ENCODE measurements around the gene ARHGAP32. TPM values are rescaled to one million over a fixed set of nuclear protein-coding genes. Genes with fewer than 3 reads are reported as not detected.

Gene ARHGAP32
- total RNA-seq, 2 experiments from 2014 or later: 8.7 to 10.0 TPM

DNA sequence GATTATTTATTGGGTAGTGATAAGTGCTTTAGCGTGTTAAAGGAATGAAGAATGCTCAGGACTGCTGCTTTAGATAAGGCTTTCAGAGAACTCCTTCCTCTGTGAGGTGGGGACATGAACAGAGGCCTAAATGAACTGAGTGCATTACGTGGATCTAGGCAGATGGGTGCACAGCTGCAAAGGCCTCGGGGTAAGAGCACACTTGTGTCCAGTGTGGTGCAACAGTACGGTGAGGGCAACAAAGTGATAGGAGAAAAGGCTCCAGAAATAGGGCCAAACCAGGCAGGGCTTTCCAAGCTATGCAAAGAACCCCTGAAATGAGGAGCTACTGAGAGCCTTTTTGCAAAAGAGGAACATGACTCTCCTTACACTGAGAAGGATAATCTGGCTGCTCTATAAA, 45.3 kb upstream of the ARHGAP32 start:
- no peak overlapping the region for H3K4me3 Mint-ChIP-seq
- H3K36me3 Mint-ChIP-seq (ENCODE audit: low read depth): no peaks in the 10 kb centered on the region
- H3K9me3 ChIP-seq (ENCODE audit: control insufficient read depth in 1 of 2, insufficient read depth in 1 of 2, low read length in 2 of 2): no peaks in the 10 kb centered on the region
- no peaks in the 10 kb centered on the region for H3K4me1 Mint-ChIP-seq (ENCODE audit: low read depth)
- intact Hi-C loops (cut with DNase I, micrococcal nuclease): loop anchor here in 1 of 2 experiments (10.0 kb wide), 1 partner anchor 113 kb away; no protein-coding TSS in a partner anchor
- ATAC-seq (ENCODE audit: poor library complexity) (no peak), DNase-seq (no peak)
- H3K27ac Mint-ChIP-seq: no peak overlapping the region
- H3K27ac ChIP-seq (ENCODE audit: low read depth in 1 of 2, low read length in 2 of 2): no peak overlapping the region
- H3K27me3 ChIP-seq (ENCODE audit: control insufficient read depth in 1 of 2, insufficient read depth in 2 of 2, low read length in 2 of 2): no peaks in the 10 kb centered on the region
- TF ChIP-seq, protein P1, sequence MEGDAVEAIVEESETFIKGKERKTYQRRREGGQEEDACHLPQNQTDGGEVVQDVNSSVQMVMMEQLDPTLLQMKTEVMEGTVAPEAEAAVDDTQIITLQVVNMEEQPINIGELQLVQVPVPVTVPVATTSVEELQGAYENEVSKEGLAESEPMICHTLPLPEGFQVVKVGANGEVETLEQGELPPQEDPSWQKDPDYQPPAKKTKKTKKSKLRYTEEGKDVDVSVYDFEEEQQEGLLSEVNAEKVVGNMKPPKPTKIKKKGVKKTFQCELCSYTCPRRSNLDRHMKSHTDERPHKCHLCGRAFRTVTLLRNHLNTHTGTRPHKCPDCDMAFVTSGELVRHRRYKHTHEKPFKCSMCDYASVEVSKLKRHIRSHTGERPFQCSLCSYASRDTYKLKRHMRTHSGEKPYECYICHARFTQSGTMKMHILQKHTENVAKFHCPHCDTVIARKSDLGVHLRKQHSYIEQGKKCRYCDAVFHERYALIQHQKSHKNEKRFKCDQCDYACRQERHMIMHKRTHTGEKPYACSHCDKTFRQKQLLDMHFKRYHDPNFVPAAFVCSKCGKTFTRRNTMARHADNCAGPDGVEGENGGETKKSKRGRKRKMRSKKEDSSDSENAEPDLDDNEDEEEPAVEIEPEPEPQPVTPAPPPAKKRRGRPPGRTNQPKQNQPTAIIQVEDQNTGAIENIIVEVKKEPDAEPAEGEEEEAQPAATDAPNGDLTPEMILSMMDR (IDR thresholded peaks at IDR 0.05): no peak
- no peak overlapping the region for H3K4me3 ChIP-seq (ENCODE audit: low read length)
- no peaks in the 10 kb centered on the region for H3K27me3 Mint-ChIP-seq
- ChIA-PET POLR2A (no interaction called here), CTCF (no interaction called here)
- H3K4me1 ChIP-seq (ENCODE audit: insufficient read depth, low read length): no peaks in the 10 kb centered on the region
- no peaks in the 10 kb centered on the region for H3K36me3 ChIP-seq (ENCODE audit: insufficient read depth, low read length)
- H3K9me3 Mint-ChIP-seq: no peaks in the 10 kb centered on the region

DNA sequence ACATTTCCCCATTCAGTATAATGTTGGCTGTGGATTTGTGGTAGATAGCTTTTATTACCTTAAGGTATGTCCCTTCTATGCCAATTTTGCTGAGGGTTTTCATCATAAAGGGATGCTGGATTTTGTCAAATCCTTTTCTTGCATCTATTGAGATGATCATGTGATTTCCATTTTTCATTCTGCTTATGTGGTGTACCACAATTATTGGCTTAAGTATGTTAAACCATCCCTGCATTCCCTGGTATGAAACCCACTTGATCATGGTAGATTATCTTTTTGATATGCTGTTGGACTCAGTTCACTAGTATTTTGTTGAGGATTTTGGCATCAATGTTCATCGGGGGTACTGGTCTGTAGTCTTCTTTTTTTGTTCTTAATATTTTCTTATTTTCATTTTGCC, 44.7 kb upstream of the ARHGAP32 start:
- no peak for ATAC-seq (ENCODE audit: poor library complexity)
- intact Hi-C loops (cut with DNase I, micrococcal nuclease): loop anchor here in 1 of 2 experiments (10.0 kb wide), 1 partner anchor 112 kb away; no protein-coding TSS in a partner anchor
- no peak overlapping the region for H3K27ac ChIP-seq (ENCODE audit: low read depth in 1 of 2, low read length in 2 of 2)
- CTCF ChIA-PET: no interaction called here
- POLR2A ChIA-PET: no interaction called here
- Mint-ChIP-seq H3K4me3 (no peak overlapping the region), H3K27ac (no peak overlapping the region), H3K36me3 (ENCODE audit: low read depth) (no peaks in the 10 kb centered on the region), H3K4me1 (ENCODE audit: low read depth) (no peaks in the 10 kb centered on the region), H3K27me3 (no peaks in the 10 kb centered on the region), H3K9me3 (no peaks in the 10 kb centered on the region)
- H3K4me1 ChIP-seq (ENCODE audit: insufficient read depth, low read length): no peaks in the 10 kb centered on the region
- H3K27me3 ChIP-seq (ENCODE audit: control insufficient read depth in 1 of 2, insufficient read depth in 2 of 2, low read length in 2 of 2): no peaks in the 10 kb centered on the region
- no peak for DNase-seq
- no peaks in the 10 kb centered on the region for H3K9me3 ChIP-seq (ENCODE audit: control insufficient read depth in 1 of 2, insufficient read depth in 1 of 2, low read length in 2 of 2)
- TF ChIP-seq, protein P1 (IDR thresholded peaks at IDR 0.05): no peak
- no peaks in the 10 kb centered on the region for H3K36me3 ChIP-seq (ENCODE audit: insufficient read depth, low read length)
- no peak overlapping the region for H3K4me3 ChIP-seq (ENCODE audit: low read length)

DNA sequence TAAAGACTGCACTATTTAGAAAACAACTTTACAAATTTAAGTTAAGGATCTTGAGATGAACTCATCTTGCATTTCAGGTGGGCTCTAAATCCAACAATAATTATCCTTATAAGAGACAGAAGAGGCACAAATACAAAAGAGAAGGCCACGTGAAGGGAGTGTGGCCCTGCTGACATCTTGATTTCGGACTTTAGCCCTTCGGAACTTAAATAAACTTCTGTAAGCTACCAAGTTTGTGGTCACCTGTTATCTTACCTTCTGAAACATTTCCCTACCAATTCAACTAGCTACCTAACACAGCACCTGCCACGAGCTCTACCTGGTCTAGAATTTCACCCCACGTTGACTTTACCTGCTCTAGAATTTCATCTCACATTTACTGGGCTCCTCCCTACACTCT, 42.9 kb upstream of the ARHGAP32 start:
- H3K4me3 Mint-ChIP-seq: no peak overlapping the region
- H3K4me1 Mint-ChIP-seq (ENCODE audit: low read depth): no peaks in the 10 kb centered on the region
- DNase-seq (no peak), ATAC-seq (ENCODE audit: poor library complexity) (no peak)
- no peaks in the 10 kb centered on the region for H3K27me3 Mint-ChIP-seq
- no peaks in the 10 kb centered on the region for H3K9me3 Mint-ChIP-seq
- H3K36me3 Mint-ChIP-seq (ENCODE audit: low read depth): no peaks in the 10 kb centered on the region
- intact Hi-C loops (cut with DNase I, micrococcal nuclease): loop anchor here (5.0 to 10.0 kb wide), 2 partner anchors 110 to 462 kb away; no protein-coding TSS in a partner anchor
- no peaks in the 10 kb centered on the region for H3K9me3 ChIP-seq (ENCODE audit: control insufficient read depth in 1 of 2, insufficient read depth in 1 of 2, low read length in 2 of 2)
- CTCF ChIA-PET: no interaction called here
- H3K27me3 ChIP-seq (ENCODE audit: control insufficient read depth in 1 of 2, insufficient read depth in 2 of 2, low read length in 2 of 2): no peaks in the 10 kb centered on the region
- no peaks in the 10 kb centered on the region for H3K4me1 ChIP-seq (ENCODE audit: insufficient read depth, low read length)
- POLR2A ChIA-PET: no interaction called here
- H3K4me3 ChIP-seq (ENCODE audit: low read length): no peak overlapping the region
- TF ChIP-seq, protein P1 (IDR thresholded peaks at IDR 0.05): no peak
- no peak overlapping the region for H3K27ac Mint-ChIP-seq
- H3K36me3 ChIP-seq (ENCODE audit: insufficient read depth, low read length): no peaks in the 10 kb centered on the region
- H3K27ac ChIP-seq (ENCODE audit: low read depth in 1 of 2, low read length in 2 of 2): no peak overlapping the region
